Activated CD4-positive, alpha-beta T cell treated with anti-CD3 and anti-CD28 coated beads, Interleukin-2, Interleukin-4, amounts not matched to agents 100 ng/mL and 50 ng/mL, durations not matched to agents 16 hours and 8 hours (primary cell): ENCODE measurements around the gene CAMKMT.

Experiments
- DNase-seq: peaks from one replicate; pipeline ENCODE4 v3.0.0-alpha.2; 2020; ENCODE audit warnings: low spot score

Gene CAMKMT

GRCh38 chr2:44744961-44745892 is 383.5 kb downstream of the CAMKMT start:
- DNase-seq: no peak

GRCh38 chr2:44745922-44746766 is 384.4 kb downstream of the CAMKMT start:
- DNase-seq: no peak

- DNase-seq: no peak
Measured at GRCh38 chr2:44746856-44747615, 385.3 kb downstream of the CAMKMT start.

- no peak for DNase-seq
Measured at GRCh38 chr2:44747794-44748193, 386.0 kb downstream of the CAMKMT start.

- no peak for DNase-seq
Measured at GRCh38 chr2:44751754-44752479, 390.2 kb downstream of the CAMKMT start.

GRCh38 chr2:44752761-44753160 is 391.0 kb downstream of the CAMKMT start:
- DNase-seq: no peak

GRCh38 chr2:44753552-44754285 is 392.0 kb downstream of the CAMKMT start:
- peak; percentile 31 for DNase-seq

DNA sequence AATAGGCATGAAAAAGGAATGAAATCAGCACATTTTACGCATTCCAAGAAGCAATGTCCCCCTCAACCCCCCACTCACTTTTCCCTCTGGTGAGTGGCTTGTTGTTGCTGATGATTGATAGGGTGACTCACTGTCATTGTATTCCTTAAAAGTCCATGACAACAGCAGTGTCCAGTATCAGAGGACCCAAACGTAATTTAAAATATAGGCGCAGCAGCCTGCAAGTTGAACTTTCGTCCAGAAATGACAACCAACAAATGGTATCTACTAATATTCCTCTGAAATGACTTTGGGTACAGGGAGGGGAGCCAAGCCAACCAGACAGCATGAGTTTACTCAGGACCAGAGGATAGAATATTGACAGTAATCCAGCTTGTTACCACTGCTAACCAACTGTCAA is 396.8 kb downstream of the CAMKMT start:
- no peak for DNase-seq

GRCh38 chr2:44759823-44760222 is 398.1 kb downstream of the CAMKMT start:
- no peak for DNase-seq

GRCh38 chr2:44763275-44763782 is 401.6 kb downstream of the CAMKMT start:
- DNase-seq: no peak

GRCh38 chr2:44766220-44766619 is 404.5 kb downstream of the CAMKMT start:
- DNase-seq: no peak

- no peak for DNase-seq
Measured at GRCh38 chr2:44766777-44767176, 405.0 kb downstream of the CAMKMT start.

GRCh38 chr2:44767691-44768090 is 405.9 kb downstream of the CAMKMT start:
- DNase-seq: no peak

- DNase-seq: no peak
Measured at GRCh38 chr2:44768438-44769236, 406.9 kb downstream of the CAMKMT start.

GRCh38 chr2:44769349-44770011 is 407.7 kb downstream of the CAMKMT start:
- no peak for DNase-seq

DNA sequence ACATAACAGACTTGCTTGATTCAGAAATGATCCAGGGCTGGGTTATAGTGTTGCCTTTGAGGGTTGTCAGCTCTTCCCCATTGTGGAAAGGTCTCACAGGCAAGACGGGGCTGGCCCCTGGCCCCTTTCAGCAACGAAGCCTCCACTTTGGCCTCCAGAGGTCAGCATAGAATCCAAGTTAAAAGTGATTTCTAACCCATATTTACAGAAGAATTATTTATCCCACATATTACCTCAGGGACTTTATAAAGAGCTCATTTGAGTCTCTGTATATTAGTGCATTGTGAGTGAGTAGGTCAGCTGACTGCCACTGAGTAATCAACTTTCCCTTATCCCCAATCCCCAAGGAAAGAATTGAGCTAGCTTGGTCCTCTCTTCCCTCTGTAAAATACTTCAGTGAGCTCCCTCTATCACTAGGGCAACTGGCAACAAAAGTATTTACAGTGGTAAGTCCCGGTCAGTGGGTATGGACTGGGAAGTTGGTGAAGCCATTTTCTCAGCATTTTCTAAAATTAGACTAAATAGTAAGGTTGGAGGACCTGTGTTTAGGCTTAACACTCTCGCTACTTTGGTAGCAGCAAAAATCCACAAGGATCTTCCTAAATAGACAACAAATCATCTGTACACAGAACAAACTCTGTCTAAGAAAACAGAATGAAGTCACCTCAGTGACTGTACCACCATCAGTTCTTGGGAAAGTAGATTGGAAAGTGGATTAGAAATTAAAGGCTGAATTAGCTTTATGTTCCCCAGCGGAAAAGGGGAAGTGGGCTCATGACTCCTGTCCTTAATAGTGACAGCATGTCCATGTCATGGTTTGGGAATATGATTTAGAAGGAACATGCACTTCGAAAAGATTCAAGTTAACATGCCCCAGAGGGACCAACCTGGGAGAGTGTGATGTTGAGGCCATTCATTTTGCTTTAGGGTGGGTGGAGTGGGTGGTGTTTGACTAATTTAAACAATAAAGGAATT is 408.8 kb downstream of the CAMKMT start:
- no peak for DNase-seq

- DNase-seq: no peak
Measured at GRCh38 chr2:44771522-44771921, 409.8 kb downstream of the CAMKMT start.

- no peak for DNase-seq
Measured at GRCh38 chr2:44772131-44772530, 410.4 kb downstream of the CAMKMT start.
